ENCODE results near the gene GIPC3. TPM values are rescaled to one million over a fixed set of nuclear protein-coding genes. Genes with fewer than 3 reads are reported as not detected.

Gene GIPC3
- total and polyA plus RNA-seq, 2 of the 8 experiments (the other 6 are each of a cell fraction or from before 2014, with no cell fraction given), result 1.0 to 1.2 TPM

- H3K9me3 ChIP-seq (ENCODE audit: insufficient read depth in 2 of 2, low read depth in 1 of 2, low read length in 1 of 2), result no peaks in the 10 kb centered on the region
- no peak overlapping the region for H3K27ac ChIP-seq (ENCODE audit: low read depth, low read length)
- H2BK15ac ChIP-seq (ENCODE audit: low read length), result no peak overlapping the region
- H3K4ac ChIP-seq (replicated peaks; ENCODE audit: insufficient read length, low read depth, low read length), result no peak overlapping the region
- no peak overlapping the region for H3K14ac ChIP-seq (ENCODE audit: insufficient read length)
- no peak overlapping the region for H3K23ac ChIP-seq (ENCODE audit: insufficient read length)
- no peak overlapping the region for H4K8ac ChIP-seq (ENCODE audit: extremely low read depth, insufficient read depth, low read length)
- no peak overlapping the region for H2BK5ac ChIP-seq (ENCODE audit: low read depth, low read length)
- no peak overlapping the region for H3K4me2 ChIP-seq (ENCODE audit: insufficient read depth in 1 of 2, low read depth in 2 of 2, low read length in 2 of 2)
- no peak overlapping the region for H2BK120ac ChIP-seq (replicated peaks; ENCODE audit: low read depth, low read length)
- H3K4me3 ChIP-seq (ENCODE audit: extremely low read depth in 1 of 4, insufficient read depth in 2 of 4, low read depth in 3 of 4, low read length in 4 of 4), result no peak overlapping the region
- H3K56ac ChIP-seq (replicated peaks; ENCODE audit: insufficient read length, low read depth, low read length), result no peak overlapping the region
- H3K9ac ChIP-seq (replicated peaks in 1 of 4; ENCODE audit: extremely low read depth in 1 of 4, low read depth in 3 of 4, low read length in 3 of 4), result no peak overlapping the region
- FAIRE-seq, result no peak
- H4K91ac ChIP-seq (replicated peaks; ENCODE audit: insufficient read length, low read length), result no peak overlapping the region
- no peak overlapping the region for H4K5ac ChIP-seq (ENCODE audit: insufficient read length, low read depth, low read length)
- DNase-seq (ENCODE audit: low read depth in 1 of 2, low spot score in 2 of 2), result no peak
- H3K27me3 ChIP-seq (replicated peaks in 1 of 4; ENCODE audit: control insufficient read depth in 3 of 4, extremely low read depth in 1 of 4, insufficient read depth in 3 of 4, low read length in 3 of 4), result no peaks in the 10 kb centered on the region
- no peaks in the 10 kb centered on the region for H3K4me1 ChIP-seq (replicated peaks in 1 of 4; ENCODE audit: control insufficient read depth in 3 of 4, insufficient read depth in 4 of 4, low read length in 3 of 4)
- POLR2A ChIA-PET (ENCODE audit: partially characterized antibody), result interaction anchor here (1.0 to 2.3 kb wide), 4 partner anchors 9 to 731 kb away, joined by 3 to 12 read pairs (median 8); partner anchors contain the start of genes MFSD12 and SHD
- 91% methylated on average over 23 of the region's 36 CpGs; no CpG with 5 or more reads in 1 of the 2 experiments for WGBS, 2 experiments (ENCODE audit: extremely low coverage in 1 of 2, insufficient coverage in 1 of 2, insufficient read length in 1 of 2, insufficient replicate concordance in 2 of 2, low coverage in 1 of 2, low lambda C conversion rate in 2 of 2, missing lambda C conversion rate in 1 of 2)
- 0 out of 2 replicates have a peak overlapping the region, but pooled peaks have one; percentile 27 for H2BK12ac ChIP-seq (ENCODE audit: low read depth, low read length)
- peaks cover 0 to 5% (median 1%) of the 10 kb centered on the region in 4 experiments; a peak in 2 of 8 replicates for H3K36me3 ChIP-seq (ENCODE audit: control insufficient read depth in 2 of 4, insufficient read depth in 4 of 4, low read length in 3 of 4)
- H3K79me1 ChIP-seq (ENCODE audit: low read depth, low read length), result peaks cover 2% of the 10 kb centered on the region; the same call in 1 of the 2 replicates
- no peaks in the 10 kb centered on the region for H3K79me2 ChIP-seq (ENCODE audit: control insufficient read depth in 1 of 2, insufficient read depth in 2 of 2, low read length in 2 of 2)
- H2AFZ ChIP-seq (ENCODE audit: low read length), result no peak overlapping the region
- H2BK20ac ChIP-seq (ENCODE audit: low read length), result no peak overlapping the region
- peaks cover 8 to 27% of the 10 kb centered on the region in 2 experiments for H4K20me1 ChIP-seq (replicated peaks in 1 of 2; ENCODE audit: control insufficient read depth in 1 of 2, insufficient read depth in 2 of 2, low read length in 2 of 2)
- H3K23me2 ChIP-seq (ENCODE audit: low read depth, low read length), result no peaks in the 10 kb centered on the region
- no peak overlapping the region for H2AK5ac ChIP-seq (ENCODE audit: low read depth, low read length)
- CTCF ChIA-PET (ENCODE audit: partially characterized antibody), result interaction anchor here (1.2 to 7.5 kb wide), 6 partner anchors 10 to 39 kb away, joined by 3 to 66 read pairs (median 40); partner anchors contain the start of gene MFSD12
- H3K18ac ChIP-seq (ENCODE audit: extremely low read depth, low read length), result no peak overlapping the region
- TF ChIP-seq PHF8 (conservative IDR thresholded peaks at IDR 0.05; ENCODE audit: low read depth, low read length), result no peak
- no peak for TF ChIP-seq TAF7 (optimal IDR thresholded peaks at IDR 0.05; ENCODE audit: borderline replicate concordance, low read depth, low read length)
- no peak for TF ChIP-seq HDAC2 (IDR thresholded peaks at IDR 0.05; ENCODE audit: borderline replicate concordance in 1 of 2, low read depth in 2 of 2, low read length in 2 of 2)
- no peak for TF ChIP-seq MAFK (IDR thresholded peaks at IDR 0.05; ENCODE audit: low read depth, low read length)
- no peak for TF ChIP-seq RXRA (IDR thresholded peaks at IDR 0.05; ENCODE audit: insufficient read depth, low read depth, low read length)
- no peak for TF ChIP-seq TEAD4 (IDR thresholded peaks at IDR 0.05; ENCODE audit: low read depth, low read length)
These were observed 37.5 kb upstream of the GIPC3 start for GRCh38 chr19:3547767-3548282.
